NCI-H128 (cell line): ENCODE results near the gene LMNB1.
"Not testable (repeated sequence)": the region's sequence is repeated elsewhere in the genome, so short reads cannot be mapped to it uniquely, and the experiment has no call there.

Experiments used
- DNase-seq: peaks from one replicate; lab custom pipeline; 2025; ENCODE audit not compliant: unreplicated experiment; lab: John Stamatoyannopoulos, UW

Gene LMNB1

DNA sequence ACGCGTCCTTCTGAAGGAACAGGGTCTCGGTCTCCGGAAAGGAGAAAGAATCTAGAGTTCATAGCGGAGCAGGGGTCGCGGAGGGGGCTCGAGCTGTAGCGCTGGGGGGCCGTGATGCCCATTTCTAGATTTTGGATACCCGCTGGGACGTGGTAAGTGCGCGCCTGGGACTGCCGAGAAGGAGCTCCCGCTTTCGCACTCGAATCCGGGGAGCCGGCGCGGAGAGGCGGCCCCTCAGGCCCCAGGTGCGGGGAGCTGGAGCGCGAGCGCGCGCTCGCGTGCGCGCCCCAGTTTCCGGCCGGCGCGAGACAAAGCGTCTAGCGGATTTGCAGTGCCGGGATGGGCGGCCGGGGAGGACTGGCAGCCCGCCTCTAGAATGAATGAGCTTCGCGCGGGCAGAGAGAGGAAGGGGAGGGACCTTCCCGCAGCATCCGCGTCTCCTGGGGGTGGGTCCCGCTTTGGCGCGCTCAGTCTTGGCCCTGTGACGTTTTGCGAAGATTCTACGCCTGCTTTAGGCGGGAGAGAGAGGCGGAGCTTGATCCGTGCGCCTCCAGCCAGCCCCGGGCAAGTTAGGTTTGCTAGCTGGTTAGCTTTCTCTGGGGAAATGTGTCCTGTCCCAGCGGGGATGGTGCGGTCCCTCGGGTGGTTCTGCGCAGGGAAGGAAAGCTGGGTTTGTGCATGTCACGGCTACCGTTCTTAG lies 1.2 kb downstream of the LMNB1 start:
- DNase-seq, result peak; percentile 83

- no peak for DNase-seq
These were observed 1.9 kb downstream of the LMNB1 start for GRCh38 chr5:126778675-126779403.

DNA sequence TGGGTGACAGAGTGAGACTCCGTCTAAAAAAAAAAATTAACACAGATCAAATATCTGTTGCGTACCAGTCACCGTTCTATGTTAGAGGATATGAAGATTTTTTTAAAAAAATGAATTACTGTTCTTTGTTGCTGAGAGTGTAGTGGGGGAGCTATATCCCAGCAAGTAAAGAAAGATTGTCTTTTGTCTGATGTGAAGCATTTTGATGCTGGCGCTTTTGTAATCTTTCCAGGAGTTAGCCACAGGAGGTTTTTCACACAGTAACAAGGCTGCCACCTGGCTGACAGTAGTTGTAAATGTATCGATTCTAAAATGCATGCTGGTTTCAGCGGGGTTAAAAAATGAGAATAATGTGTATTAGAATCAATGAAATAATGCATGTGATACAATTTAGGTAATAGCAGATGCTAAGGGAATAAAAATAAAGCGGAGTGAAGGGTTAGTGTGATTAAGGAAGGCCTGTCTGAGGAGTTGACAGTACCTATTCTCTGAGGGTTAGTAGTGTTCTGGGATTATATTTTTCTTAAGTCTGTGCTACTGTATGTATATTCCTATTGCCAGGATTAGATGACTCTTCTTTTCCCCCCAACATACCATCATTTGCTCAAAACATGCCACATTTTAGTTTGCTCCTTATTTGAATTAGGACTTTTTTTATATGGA lies 3.4 kb downstream of the LMNB1 start:
- DNase-seq, result peak; percentile 1

DNA sequence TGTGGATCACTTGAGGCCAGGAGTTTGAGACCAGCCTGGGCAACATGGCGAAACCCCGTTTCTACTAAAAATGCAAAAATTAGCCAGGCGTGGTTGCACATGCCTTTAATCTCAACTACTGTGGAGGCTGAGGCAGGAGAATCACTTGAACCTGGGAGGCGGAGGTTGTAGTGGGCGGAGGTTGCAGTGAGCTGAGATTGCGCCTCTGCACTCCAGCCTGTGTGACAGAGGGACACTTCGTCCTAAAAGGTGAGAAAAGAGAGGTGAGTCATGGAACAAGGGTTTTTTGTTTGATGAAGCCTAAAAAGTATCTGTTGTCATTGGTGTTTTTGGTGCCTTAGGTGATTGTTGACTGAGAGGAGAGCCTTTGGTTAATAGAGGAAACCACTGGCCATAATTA lies 11.5 kb downstream of the LMNB1 start:
- DNase-seq, result not testable (repeated sequence)

- DNase-seq, result no peak
These were observed 16.2 kb downstream of the LMNB1 start for GRCh38 chr5:126793097-126793496.

- DNase-seq, result not testable (repeated sequence)
These were observed 16.7 kb downstream of the LMNB1 start for GRCh38 chr5:126793648-126794047.

- DNase-seq, result peak; percentile 2
These were observed 17.4 kb downstream of the LMNB1 start for GRCh38 chr5:126794157-126794828.

- DNase-seq, result no peak
These were observed 22.8 kb downstream of the LMNB1 start for GRCh38 chr5:126799780-126800179.

GRCh38 chr5:126801174-126801991 lies 24.4 kb downstream of the LMNB1 start:
- DNase-seq, result no peak

DNA sequence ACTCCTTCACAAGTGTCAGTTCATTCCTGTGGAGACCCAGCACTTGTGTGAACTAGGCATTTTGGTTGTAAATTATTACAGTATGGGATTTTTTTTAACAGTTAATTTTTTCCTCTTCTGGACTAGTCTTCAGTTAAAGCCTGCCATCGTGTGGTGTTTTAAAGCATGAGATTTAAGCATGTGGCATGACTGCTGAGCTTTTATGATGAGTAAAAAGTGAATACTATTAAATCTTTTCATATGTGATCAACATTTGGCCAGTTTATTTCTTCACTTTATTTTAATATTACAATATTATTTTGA lies 25.0 kb downstream of the LMNB1 start:
- DNase-seq, result no peak

GRCh38 chr5:126805063-126805462 lies 28.1 kb downstream of the LMNB1 start:
- no peak for DNase-seq

GRCh38 chr5:126808521-126808988 lies 31.6 kb downstream of the LMNB1 start:
- DNase-seq, result no peak

- no peak for DNase-seq
These were observed 33.0 kb downstream of the LMNB1 start for GRCh38 chr5:126809916-126810315.

DNA sequence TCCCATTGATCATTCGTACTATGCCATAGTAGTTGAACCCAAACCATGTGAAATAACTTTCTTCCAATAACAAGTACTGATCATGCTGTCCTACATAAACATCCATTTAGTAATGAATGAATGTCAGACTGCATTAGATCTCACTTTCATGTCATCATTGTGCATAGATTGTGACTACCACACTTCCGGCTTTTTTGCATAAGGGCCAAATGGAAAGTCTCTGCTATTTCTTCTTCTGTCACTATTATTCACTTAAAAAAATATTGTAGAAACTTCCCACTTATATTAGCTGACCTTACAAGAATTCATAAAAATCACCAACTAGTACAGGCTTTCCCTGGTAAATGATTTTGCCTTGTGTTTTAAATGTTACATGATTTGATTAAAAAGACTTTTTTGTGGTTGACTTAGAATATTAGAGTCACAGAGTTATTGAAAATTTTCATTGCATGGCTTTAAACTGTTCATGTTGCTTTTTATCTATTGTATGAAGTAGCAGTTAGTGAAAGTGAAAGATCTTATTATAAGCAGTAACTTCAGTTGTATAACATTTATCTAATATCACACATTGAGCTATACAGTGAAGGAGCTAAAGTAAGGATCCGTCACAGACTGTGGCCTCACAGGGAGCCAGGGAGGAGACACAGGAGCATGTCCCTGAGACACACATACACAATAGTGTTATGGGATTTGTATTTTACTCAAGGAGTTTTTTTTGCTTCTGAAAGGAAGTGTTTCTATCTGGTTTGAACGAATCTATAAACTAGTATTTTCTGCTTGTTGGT lies 33.9 kb downstream of the LMNB1 start:
- no peak for DNase-seq

GRCh38 chr5:126811515-126812198 lies 34.7 kb downstream of the LMNB1 start:
- DNase-seq, result no peak

DNA sequence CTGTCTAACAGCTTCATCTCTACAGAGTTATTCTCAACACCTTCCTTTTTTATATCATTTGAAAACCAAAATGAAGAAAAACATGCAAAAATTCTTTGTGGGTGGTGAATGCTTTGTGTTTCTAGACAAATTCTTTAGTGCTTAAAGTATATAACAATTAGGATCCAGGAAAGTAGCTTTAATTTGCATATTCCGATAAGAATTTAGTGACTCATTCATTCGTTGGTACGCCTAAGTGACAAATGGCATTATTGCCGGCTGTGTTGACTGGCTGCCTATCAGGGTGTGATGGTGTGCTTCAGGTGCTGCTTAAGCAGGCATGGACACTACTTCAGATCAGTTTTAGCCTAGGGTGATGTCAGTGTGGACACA lies 35.2 kb downstream of the LMNB1 start:
- no peak for DNase-seq

- not testable (repeated sequence) for DNase-seq
These were observed 36.9 kb downstream of the LMNB1 start for GRCh38 chr5:126813799-126814198.

DNA sequence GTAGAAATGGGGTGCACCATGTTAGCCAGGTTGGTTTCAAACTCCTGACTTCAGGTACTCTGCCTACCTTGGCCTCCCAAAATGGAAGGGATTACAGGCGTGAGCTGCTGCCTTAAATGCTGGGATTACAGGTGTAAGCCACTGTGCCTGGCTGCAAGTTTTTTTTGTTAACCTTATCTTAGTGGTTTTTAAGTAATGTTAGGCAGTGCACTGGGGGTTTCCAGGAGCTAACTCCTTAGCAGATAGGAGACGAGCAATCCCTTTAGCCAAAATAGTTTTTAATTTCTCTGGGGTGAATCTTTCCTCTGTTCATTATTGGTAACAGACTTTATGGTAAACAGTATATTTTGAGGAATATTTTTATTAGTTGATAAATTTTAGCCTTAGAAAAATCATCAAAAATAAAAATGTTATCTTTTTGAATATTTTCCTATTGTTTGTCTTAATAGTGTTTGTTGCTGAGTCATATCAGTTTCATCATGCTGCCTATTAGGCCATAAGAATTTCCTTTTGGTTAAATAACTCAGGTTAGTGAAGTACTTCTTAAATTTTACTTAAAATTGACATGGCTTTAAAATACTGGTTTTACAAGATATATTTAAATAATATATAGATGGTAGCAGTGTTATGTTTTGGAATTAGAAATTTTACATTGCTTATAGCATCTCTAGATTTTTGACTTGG lies 37.9 kb downstream of the LMNB1 start:
- DNase-seq, result no peak

DNA sequence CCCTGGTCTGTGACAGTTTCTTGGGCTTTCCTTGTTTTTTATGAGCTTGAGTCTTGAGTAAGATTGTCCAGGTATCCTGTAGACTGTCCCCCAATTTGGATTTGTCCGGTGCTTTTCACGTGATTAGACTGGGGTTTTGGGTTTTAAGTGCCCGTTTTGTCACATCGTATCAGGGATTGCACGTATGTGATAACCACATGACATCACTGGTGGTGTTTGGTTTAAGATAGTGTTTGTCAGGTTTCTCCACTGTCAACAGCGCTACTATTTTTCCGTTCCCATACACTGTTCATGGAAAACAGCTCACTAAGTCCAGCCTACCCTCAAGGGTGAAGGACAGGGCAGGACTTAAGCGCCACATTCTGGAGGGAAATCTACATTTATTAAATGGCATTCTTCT lies 39.7 kb downstream of the LMNB1 start:
- no peak for DNase-seq
